Caki2 (cell line): ENCODE results near the gene MOG. TPM values are rescaled to one million over a fixed set of nuclear protein-coding genes. Genes with fewer than 3 reads are reported as not detected.

Experiments
- DNase-seq: peaks from one replicate; pipeline ENCODE4 v3.0.0-alpha.2; 2015; ENCODE audit warnings: low read depth
- in situ Hi-C: cut with HindIII; loops from 2 replicates; pipeline ENCODE4 v1.10.0; 2016; ENCODE audit warnings: low sequenced_read_pairs, low pct_unique_long_range_greater_than_20kb, mixed read lengths
- total RNA-seq: library from RNA; depleted of rRNA; stranded (reverse); fragments of >200 nt; shearing (Covaris generic); gene quantifications from 2 replicates; pipeline ENCODE4 v1.2.3, GENCODE V29; 2014; ENCODE audit warnings: low replicate concordance; rRNA removed

The MOG gene
- total RNA-seq, 1 experiment from 2014 or later, result not detected

DNA sequence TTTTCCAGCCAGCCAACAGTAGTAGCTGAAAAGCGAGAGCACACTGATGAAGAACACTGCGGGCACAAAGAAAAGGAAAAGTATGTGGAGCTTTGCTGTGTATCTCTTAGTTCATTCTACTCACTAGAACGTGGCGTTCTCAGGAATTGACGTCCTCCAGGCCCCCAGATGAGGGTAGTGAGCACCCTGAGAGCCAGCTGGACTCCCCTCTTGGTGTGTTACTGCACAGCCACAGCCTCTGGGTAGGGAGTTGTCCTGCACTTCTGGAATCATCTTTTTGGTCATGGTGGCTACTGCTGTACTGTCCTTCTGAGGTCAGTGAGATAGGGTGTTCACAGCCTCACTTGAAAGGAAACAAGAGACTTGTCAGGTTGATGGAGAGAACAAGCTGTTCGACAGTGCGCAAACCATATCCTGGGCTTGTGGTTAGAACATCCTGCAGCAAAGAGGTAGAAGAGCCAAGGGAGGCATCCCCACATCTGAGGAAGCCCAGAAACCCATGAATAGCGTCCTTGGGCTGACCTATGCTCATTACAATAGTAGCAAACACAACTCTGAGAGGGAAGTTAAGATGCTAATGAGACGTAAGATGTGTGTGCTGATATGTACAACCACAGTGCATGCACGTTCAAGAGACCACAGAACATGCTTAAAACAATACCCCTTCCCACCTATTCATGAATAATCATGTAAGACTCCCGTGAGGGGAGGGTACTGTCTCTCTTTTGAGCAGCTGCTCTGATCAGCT, 51.7 kb downstream of the MOG start:
- DNase-seq, result no peak
- in situ Hi-C loops, result no loop called here

DNA sequence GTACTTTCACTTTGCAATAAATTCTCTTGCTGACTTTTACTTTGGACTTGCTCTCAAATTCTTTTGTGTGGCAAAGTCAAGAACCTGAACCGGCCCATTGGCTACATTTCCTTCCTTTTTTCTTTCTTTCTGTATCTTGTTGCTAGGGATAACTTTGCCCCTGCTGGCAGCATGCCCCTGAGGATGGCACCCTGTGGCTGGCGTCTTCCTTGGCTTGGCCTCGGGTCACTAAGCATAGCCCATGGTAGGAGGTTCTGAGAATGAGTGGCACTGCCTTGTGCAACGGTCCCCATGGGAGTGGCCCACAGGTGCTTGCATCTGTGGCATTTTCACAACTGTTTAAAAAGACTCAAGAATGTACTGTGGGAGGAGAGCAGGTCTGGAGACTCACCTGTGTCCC, 52.3 kb downstream of the MOG start:
- no peak for DNase-seq
- in situ Hi-C loops, result no loop called here

DNA sequence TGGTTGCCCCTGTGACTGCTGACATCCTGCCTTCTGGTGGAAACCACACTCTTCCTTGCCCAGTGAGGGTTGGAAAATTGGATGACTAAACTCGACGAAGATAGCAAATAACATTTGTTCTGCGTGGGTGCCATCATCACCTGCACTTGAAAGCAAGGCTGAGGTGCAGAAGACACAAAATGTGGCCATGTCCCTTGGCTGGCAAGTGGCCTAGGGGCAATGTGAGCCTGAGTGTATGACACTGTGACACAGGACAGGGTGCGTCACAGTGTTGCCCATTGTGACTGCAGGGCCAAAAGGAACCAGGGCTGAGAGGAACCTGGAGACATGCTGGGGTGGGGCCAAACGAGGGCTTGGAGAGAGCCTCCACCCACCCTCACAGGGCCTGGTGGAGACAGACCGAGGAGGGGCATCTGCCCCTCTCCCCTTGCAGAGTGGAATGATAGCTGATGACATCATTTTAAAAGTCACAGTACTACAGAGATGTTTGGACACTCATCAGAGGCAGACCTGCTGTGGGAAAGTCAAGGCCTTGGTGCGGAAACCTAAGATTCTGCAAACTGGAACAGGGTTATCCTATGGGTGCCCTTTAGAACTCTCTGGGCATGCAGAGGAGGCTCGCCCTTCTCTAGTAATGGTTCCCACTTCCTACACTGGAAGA, 53.5 kb downstream of the MOG start:
- in situ Hi-C loops, result no loop called here
- no peak for DNase-seq

DNA sequence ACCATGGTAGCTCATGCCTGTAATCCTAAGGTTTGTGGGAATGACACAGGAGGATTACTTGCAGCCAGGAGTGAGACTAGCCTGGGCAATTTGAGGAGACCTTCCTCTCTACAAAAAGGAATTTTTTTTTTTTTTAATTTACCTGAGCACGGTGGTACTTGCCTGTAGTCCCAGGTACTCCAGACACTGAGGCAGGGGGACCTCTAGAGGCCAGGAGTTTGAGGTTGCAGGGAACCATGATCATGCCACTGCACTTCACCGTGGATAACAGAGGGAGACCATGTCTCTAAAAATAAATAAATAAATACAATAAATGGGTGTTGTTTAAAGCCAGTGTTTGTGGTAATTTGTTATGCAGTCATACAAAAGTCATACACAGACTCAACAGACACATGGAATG, 64.0 kb downstream of the MOG start:
- DNase-seq, result no peak
- in situ Hi-C loops, result no loop called here

Other genes starting within 250 kb of the MOG start
- not detected in 2 replicates for gene OR12D1, start 242.2 kb upstream of the MOG start, total RNA-seq
- gene OR10C1, start 217.8 kb upstream of the MOG start, total RNA-seq, result not detected in 2 replicates
- gene OR11A1, start 200.0 kb upstream of the MOG start, total RNA-seq, result not detected in 2 replicates
- not detected in 2 replicates for gene OR2H1, start 199.9 kb upstream of the MOG start, total RNA-seq
- gene MAS1L, start 169.1 kb upstream of the MOG start, total RNA-seq, result not detected in 2 replicates
- gene UBD, start 97.4 kb upstream of the MOG start, total RNA-seq, result 5.1 and 6.2 TPM in 2 replicates
- gene OR2H2, start 72.0 kb upstream of the MOG start, total RNA-seq, result not detected in 2 replicates
- 1.6 and 3.4 TPM in 2 replicates for gene GABBR1, start 23.9 kb upstream of the MOG start, total RNA-seq
- gene ZFP57, start 24.1 kb downstream of the MOG start, total RNA-seq, result not detected in 2 replicates
- gene HLA-F, start 66.3 kb downstream of the MOG start, total RNA-seq, result 50.6 and 59.2 TPM in 2 replicates
- not detected in 2 replicates for gene HLA-G, start 170.7 kb downstream of the MOG start, total RNA-seq